ENCODE results near the gene CNTN4.
"Not testable (repeated sequence)": the region's sequence is repeated elsewhere in the genome, so short reads cannot be mapped to it uniquely, and the experiment has no call there.

CNTN4 gene

GRCh38 chr3:2526926-2527325 is 428.3 kb downstream of the CNTN4 start:
- no peak overlapping the region for H2AFZ ChIP-seq (ENCODE audit: low read length)
- no peak overlapping the region for H3K9ac ChIP-seq (ENCODE audit: low read length)
- no peaks in the 10 kb centered on the region for H3K36me3 ChIP-seq (ENCODE audit: insufficient read depth, low read length)
- H3K9me2 ChIP-seq (ENCODE audit: low read depth, low read length): no peaks in the 10 kb centered on the region
- TF ChIP-seq EZH2 (IDR thresholded peaks at IDR 0.05; ENCODE audit: borderline replicate concordance, low read length): no peak
- TF ChIP-seq CTCF (IDR thresholded peaks at IDR 0.05; ENCODE audit: low read length): no peak
- no peak overlapping the region for H3K4me3 ChIP-seq (ENCODE audit: low read depth, low read length, poor library complexity, severe bottlenecking)
- H4K20me1 ChIP-seq (ENCODE audit: insufficient read depth, low read length): no peaks in the 10 kb centered on the region
- no peaks in the 10 kb centered on the region for H3K27me3 ChIP-seq (ENCODE audit: insufficient read depth, low read length)
- no peak overlapping the region for H3K27ac ChIP-seq (ENCODE audit: low read depth, low read length, poor library complexity, severe bottlenecking)
- no peaks in the 10 kb centered on the region for H3K4me1 ChIP-seq (ENCODE audit: insufficient read depth, low read length, severe bottlenecking)
- no peak overlapping the region for H3K4me2 ChIP-seq (ENCODE audit: low read length)
- H3K79me2 ChIP-seq (ENCODE audit: insufficient read depth, low read length): no peaks in the 10 kb centered on the region
- H3K9me3 ChIP-seq (ENCODE audit: low read length): no peaks in the 10 kb centered on the region
- H3F3A ChIP-seq (ENCODE audit: insufficient read depth, low read length): no peaks in the 10 kb centered on the region

- not testable (repeated sequence) for H3K27ac ChIP-seq (ENCODE audit: low read depth, low read length, poor library complexity, severe bottlenecking); H3K27me3 ChIP-seq (ENCODE audit: insufficient read depth, low read length); H3K9ac ChIP-seq (ENCODE audit: low read length); H3K4me1 ChIP-seq (ENCODE audit: insufficient read depth, low read length, severe bottlenecking); H3K4me2 ChIP-seq (ENCODE audit: low read length); H3F3A ChIP-seq (ENCODE audit: insufficient read depth, low read length); H3K36me3 ChIP-seq (ENCODE audit: insufficient read depth, low read length); H3K79me2 ChIP-seq (ENCODE audit: insufficient read depth, low read length); H2AFZ ChIP-seq (ENCODE audit: low read length); H3K4me3 ChIP-seq (ENCODE audit: low read depth, low read length, poor library complexity, severe bottlenecking); H3K9me3 ChIP-seq (ENCODE audit: low read length); H3K9me2 ChIP-seq (ENCODE audit: low read depth, low read length); H4K20me1 ChIP-seq (ENCODE audit: insufficient read depth, low read length)
These were observed 428.7 kb downstream of the CNTN4 start for GRCh38 chr3:2527328-2527727.

- not testable (repeated sequence) for H3K79me2 ChIP-seq (ENCODE audit: insufficient read depth, low read length); H2AFZ ChIP-seq (ENCODE audit: low read length); H3K4me3 ChIP-seq (ENCODE audit: low read depth, low read length, poor library complexity, severe bottlenecking); H4K20me1 ChIP-seq (ENCODE audit: insufficient read depth, low read length); H3K27ac ChIP-seq (ENCODE audit: low read depth, low read length, poor library complexity, severe bottlenecking); H3K27me3 ChIP-seq (ENCODE audit: insufficient read depth, low read length); H3K36me3 ChIP-seq (ENCODE audit: insufficient read depth, low read length); H3K9me3 ChIP-seq (ENCODE audit: low read length); H3F3A ChIP-seq (ENCODE audit: insufficient read depth, low read length); H3K4me2 ChIP-seq (ENCODE audit: low read length); H3K4me1 ChIP-seq (ENCODE audit: insufficient read depth, low read length, severe bottlenecking); H3K9me2 ChIP-seq (ENCODE audit: low read depth, low read length); H3K9ac ChIP-seq (ENCODE audit: low read length)
These were observed 436.1 kb downstream of the CNTN4 start for GRCh38 chr3:2534767-2535166.

- H3K79me2 ChIP-seq (ENCODE audit: insufficient read depth, low read length): no peaks in the 10 kb centered on the region
- no peak overlapping the region for H3K4me3 ChIP-seq (ENCODE audit: low read depth, low read length, poor library complexity, severe bottlenecking)
- no peak overlapping the region for H3K27ac ChIP-seq (ENCODE audit: low read depth, low read length, poor library complexity, severe bottlenecking)
- H3F3A ChIP-seq (ENCODE audit: insufficient read depth, low read length): no peaks in the 10 kb centered on the region
- TF ChIP-seq EZH2 (IDR thresholded peaks at IDR 0.05; ENCODE audit: borderline replicate concordance, low read length) (no peak), CTCF (IDR thresholded peaks at IDR 0.05; ENCODE audit: low read length) (no peak)
- H3K36me3 ChIP-seq (ENCODE audit: insufficient read depth, low read length): no peaks in the 10 kb centered on the region
- no peaks in the 10 kb centered on the region for H3K27me3 ChIP-seq (ENCODE audit: insufficient read depth, low read length)
- no peaks in the 10 kb centered on the region for H3K4me1 ChIP-seq (ENCODE audit: insufficient read depth, low read length, severe bottlenecking)
- H3K9me3 ChIP-seq (ENCODE audit: low read length): no peaks in the 10 kb centered on the region
- no peak overlapping the region for H3K9ac ChIP-seq (ENCODE audit: low read length)
- H3K4me2 ChIP-seq (ENCODE audit: low read length): no peak overlapping the region
- H4K20me1 ChIP-seq (ENCODE audit: insufficient read depth, low read length): no peaks in the 10 kb centered on the region
- H3K9me2 ChIP-seq (ENCODE audit: low read depth, low read length): no peaks in the 10 kb centered on the region
- H2AFZ ChIP-seq (ENCODE audit: low read length): no peak overlapping the region
These were observed 436.5 kb downstream of the CNTN4 start for GRCh38 chr3:2535206-2535605.
